ENCODE measurements around the gene TSSK6.

GRCh38 chr19:19542507-19542906 is 27.2 kb upstream of the TSSK6 start:
- TF ChIP-seq CTCF (IDR thresholded peaks at IDR 0.05) (no peak), POLR2AphosphoS5 (IDR thresholded peaks at IDR 0.05) (no peak), EP300 (IDR thresholded peaks at IDR 0.05; ENCODE audit: low read depth) (no peak), POLR2A (IDR thresholded peaks at IDR 0.05) (no peak)
